HepG2 (cell line): Measurements from ENCODE around the gene GPC6. TPM values are rescaled to one million over a fixed set of nuclear protein-coding genes. Genes with fewer than 3 reads are reported as not detected.

Source experiments
- ATAC-seq: fragments of 200-7000 bp; cut with Tn5 transposase; 3 replicates; pipeline ENCODE4 v1.9.1; 2020; ENCODE audit warnings: mild to moderate bottlenecking, moderate library complexity
- BruUV-seq: library from RNA; stranded (reverse); fragments of 400-500 nt; replicated peaks from 2 replicates; lab custom pipeline; 2021; lab: Mats Ljungman, UMichigan
- CTCF ChIA-PET: fragments of 300-600 bp; formaldehyde crosslinking; extraction: SDS; loops from one replicate; lab custom pipeline; 2021; ENCODE audit warnings: low total read pairs, inconsistent platforms, low intra/inter-chr PET ratio; lab: Yijun Ruan, JAX
- POLR2A ChIA-PET: fragments of 350-600 bp; sonication (Branson Sonifier 250); formaldehyde crosslinking; loops from one replicate; lab custom pipeline; 2020; ENCODE audit warnings: antibody characterized with exemption, inconsistent platforms; lab: Yijun Ruan, JAX
- DNase-seq: peaks from one replicate; pipeline ENCODE4 v3.0.0-alpha.2; 2015; ENCODE audit warnings: low spot score
- FAIRE-seq: peaks from 3 replicates; lab custom pipeline; 2011; peaks lifted over from hg19 to GRCh38; lab: Jason Lieb, UNC
- H2AFZ ChIP-seq: one replicate; pipeline ENCODE4 v1.6.1; 2011; ENCODE audit warnings: low read length, inconsistent platforms
- H3K27ac ChIP-seq: fragments of 300-600 bp; 3 replicates; pipeline ENCODE4 v1.8.0; 2011; ENCODE audit warnings: mixed run types, mild to moderate bottlenecking, mixed read lengths, low read length, inconsistent platforms; ENCODE audit not compliant: insufficient read depth; ENCODE audit errors: extremely low read length
- H3K27me3 ChIP-seq, 2 experiments: fragments of 200-600 bp in 1 of 2; 2 replicates in 1 of 2; 3 replicates in 1 of 2; pipeline versions ENCODE4 v1.6.0 to v1.8.0; 2011; ENCODE audit warnings: low read length in 2 of 2, mild to moderate bottlenecking in 2 of 2, moderate library complexity in 2 of 2, inconsistent platforms in 1 of 2; ENCODE audit not compliant: insufficient read depth in 2 of 2, control insufficient read depth in 1 of 2
- H3K36me3 ChIP-seq, 2 experiments: fragments of 200-600 bp in 1 of 2; replicated peaks in 1 of 2; 2 replicates in 1 of 2; 3 replicates in 1 of 2; pipeline versions ENCODE4 v1.5.1 to v1.8.0; 2011; ENCODE audit warnings: low read length in 2 of 2, inconsistent platforms in 1 of 2; ENCODE audit not compliant: insufficient read depth in 2 of 2, control insufficient read depth in 1 of 2
- H3K4me1 ChIP-seq: 2 replicates; pipeline ENCODE4 v1.5.1; 2012; ENCODE audit warnings: low read length, inconsistent platforms; ENCODE audit not compliant: insufficient read depth
- H3K4me2 ChIP-seq: 2 replicates; pipeline ENCODE4 v1.6.0; 2011; ENCODE audit warnings: low read depth, low read length, inconsistent platforms
- H3K4me3 ChIP-seq, 3 experiments: fragments of 200-600 bp in 1 of 3; sonication (generic), shearing (Covaris generic) in 1 of 3; replicated peaks in 1 of 3; 2 replicates each; pipeline ENCODE4 v1.5.1; 2011 to 2016; ENCODE audit warnings: low read length in 3 of 3, inconsistent platforms in 2 of 3, low read depth in 2 of 3, mild to moderate bottlenecking in 2 of 3, control low read depth in 1 of 3, mixed read lengths in 1 of 3; ENCODE audit not compliant: insufficient read depth in 1 of 3
- H3K79me2 ChIP-seq: one replicate; pipeline ENCODE4 v1.6.1; 2011; ENCODE audit warnings: low read length, inconsistent platforms; ENCODE audit not compliant: insufficient read depth
- H3K9ac ChIP-seq: 2 replicates; pipeline ENCODE4 v1.6.0; 2011; ENCODE audit warnings: mild to moderate bottlenecking, low read depth, low read length, inconsistent platforms; ENCODE audit not compliant: insufficient read depth
- H3K9me3 ChIP-seq: 2 replicates; pipeline ENCODE4 v1.5.1; 2012; ENCODE audit warnings: mild to moderate bottlenecking, low read length
- H4K20me1 ChIP-seq: 2 replicates; pipeline ENCODE4 v1.6.0; 2011; ENCODE audit warnings: inconsistent platforms, mild to moderate bottlenecking, low read length, moderate library complexity; ENCODE audit not compliant: insufficient read depth
- STAG1 ChIP-seq: sonication (generic); formaldehyde crosslinking; IDR thresholded peaks from 2 replicates; pipeline ENCODE4 v1.4.0; 2020; ENCODE audit warnings: missing genetic modification reagents
- ZFP62 ChIP-seq: sonication (generic); formaldehyde crosslinking; IDR thresholded peaks from 2 replicates; pipeline ENCODE4 v1.4.0; 2020; ENCODE audit warnings: missing genetic modification reagents
- WGBS: methylation state at CpG from one replicate; pipeline ENCODE4 v1.1.6; 2017; ENCODE audit warnings: low lambda C conversion rate; 5-methylcytosine and 5-hydroxymethylcytosine counted together
- in situ Hi-C: cut with HindIII; loops from 2 replicates; pipeline ENCODE4 v1.10.0; 2017; ENCODE audit warnings: low pct_unique_long_range_greater_than_20kb; ENCODE audit not compliant: extremely low pct_ligation_motif_present
- intact Hi-C: fragments of 100-400 bp; cut with micrococcal nuclease; formaldehyde crosslinking; loops from one replicate; pipeline ENCODE4 v1.10.0; 2022; ENCODE audit not compliant: unreplicated experiment
- polyA plus RNA-seq, 8 experiments: library from polyadenylated mRNA; depleted of rRNA in 3 of 8; stranded (reverse) in 7 of 8; unstranded in 1 of 8; fragments of >200 nt; fragmentation: Illumina TruSeq in 4 of 8; extraction: Trizol in 4 of 8; gene quantifications; 2 replicates each; pipeline versions ENCODE4 v1.2.1 to v1.2.3, GENCODE V29; 2011 to 2016; ENCODE audit warnings: low read depth in 4 of 8, missing spikeins in 1 of 8, mixed read lengths in 1 of 8; ENCODE audit not compliant: insufficient read depth in 1 of 8
- total RNA-seq, 5 experiments: library from RNA; depleted of rRNA; stranded (reverse); fragments of >200 nt; fragmentation: Illumina TruSeq; extraction: Trizol; gene quantifications; 2 replicates each; pipeline ENCODE4 v1.2.3, GENCODE V29; 2016; ENCODE audit warnings: low read depth in 1 of 5
- TF ChIP-seq, protein P1 (sequence below): sonication (generic); formaldehyde crosslinking; IDR thresholded peaks from 2 replicates; pipeline ENCODE4 v1.5.0; 2020; ENCODE audit warnings: mild to moderate bottlenecking, missing genetic modification reagents, borderline replicate concordance

Gene GPC6
- total and polyA plus RNA-seq, 2 of the 13 experiments (the other 11 are each of a cell fraction or from before 2014, with no cell fraction given), result 24.5 to 33.9 TPM

DNA sequence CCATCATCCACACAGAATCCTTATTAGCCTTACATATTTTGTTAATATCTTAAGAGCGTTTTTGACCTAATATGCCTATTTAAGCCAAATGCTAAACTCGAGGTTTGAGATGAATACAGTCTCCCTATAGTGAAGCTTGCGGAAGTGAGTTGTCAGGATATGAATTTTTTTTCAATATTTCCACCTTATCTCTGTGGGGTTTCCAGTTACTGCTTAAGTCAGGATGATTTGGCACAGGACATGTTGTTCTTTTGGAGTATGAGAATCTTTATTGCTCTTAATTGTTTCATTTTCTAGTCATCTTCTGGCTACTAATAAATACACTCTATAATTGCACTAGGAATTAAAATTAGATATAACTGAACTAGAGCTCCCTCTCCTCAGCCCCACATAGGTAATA lies 44.2 kb upstream of the GPC6 start (continued):
- TF ChIP-seq, protein P1, sequence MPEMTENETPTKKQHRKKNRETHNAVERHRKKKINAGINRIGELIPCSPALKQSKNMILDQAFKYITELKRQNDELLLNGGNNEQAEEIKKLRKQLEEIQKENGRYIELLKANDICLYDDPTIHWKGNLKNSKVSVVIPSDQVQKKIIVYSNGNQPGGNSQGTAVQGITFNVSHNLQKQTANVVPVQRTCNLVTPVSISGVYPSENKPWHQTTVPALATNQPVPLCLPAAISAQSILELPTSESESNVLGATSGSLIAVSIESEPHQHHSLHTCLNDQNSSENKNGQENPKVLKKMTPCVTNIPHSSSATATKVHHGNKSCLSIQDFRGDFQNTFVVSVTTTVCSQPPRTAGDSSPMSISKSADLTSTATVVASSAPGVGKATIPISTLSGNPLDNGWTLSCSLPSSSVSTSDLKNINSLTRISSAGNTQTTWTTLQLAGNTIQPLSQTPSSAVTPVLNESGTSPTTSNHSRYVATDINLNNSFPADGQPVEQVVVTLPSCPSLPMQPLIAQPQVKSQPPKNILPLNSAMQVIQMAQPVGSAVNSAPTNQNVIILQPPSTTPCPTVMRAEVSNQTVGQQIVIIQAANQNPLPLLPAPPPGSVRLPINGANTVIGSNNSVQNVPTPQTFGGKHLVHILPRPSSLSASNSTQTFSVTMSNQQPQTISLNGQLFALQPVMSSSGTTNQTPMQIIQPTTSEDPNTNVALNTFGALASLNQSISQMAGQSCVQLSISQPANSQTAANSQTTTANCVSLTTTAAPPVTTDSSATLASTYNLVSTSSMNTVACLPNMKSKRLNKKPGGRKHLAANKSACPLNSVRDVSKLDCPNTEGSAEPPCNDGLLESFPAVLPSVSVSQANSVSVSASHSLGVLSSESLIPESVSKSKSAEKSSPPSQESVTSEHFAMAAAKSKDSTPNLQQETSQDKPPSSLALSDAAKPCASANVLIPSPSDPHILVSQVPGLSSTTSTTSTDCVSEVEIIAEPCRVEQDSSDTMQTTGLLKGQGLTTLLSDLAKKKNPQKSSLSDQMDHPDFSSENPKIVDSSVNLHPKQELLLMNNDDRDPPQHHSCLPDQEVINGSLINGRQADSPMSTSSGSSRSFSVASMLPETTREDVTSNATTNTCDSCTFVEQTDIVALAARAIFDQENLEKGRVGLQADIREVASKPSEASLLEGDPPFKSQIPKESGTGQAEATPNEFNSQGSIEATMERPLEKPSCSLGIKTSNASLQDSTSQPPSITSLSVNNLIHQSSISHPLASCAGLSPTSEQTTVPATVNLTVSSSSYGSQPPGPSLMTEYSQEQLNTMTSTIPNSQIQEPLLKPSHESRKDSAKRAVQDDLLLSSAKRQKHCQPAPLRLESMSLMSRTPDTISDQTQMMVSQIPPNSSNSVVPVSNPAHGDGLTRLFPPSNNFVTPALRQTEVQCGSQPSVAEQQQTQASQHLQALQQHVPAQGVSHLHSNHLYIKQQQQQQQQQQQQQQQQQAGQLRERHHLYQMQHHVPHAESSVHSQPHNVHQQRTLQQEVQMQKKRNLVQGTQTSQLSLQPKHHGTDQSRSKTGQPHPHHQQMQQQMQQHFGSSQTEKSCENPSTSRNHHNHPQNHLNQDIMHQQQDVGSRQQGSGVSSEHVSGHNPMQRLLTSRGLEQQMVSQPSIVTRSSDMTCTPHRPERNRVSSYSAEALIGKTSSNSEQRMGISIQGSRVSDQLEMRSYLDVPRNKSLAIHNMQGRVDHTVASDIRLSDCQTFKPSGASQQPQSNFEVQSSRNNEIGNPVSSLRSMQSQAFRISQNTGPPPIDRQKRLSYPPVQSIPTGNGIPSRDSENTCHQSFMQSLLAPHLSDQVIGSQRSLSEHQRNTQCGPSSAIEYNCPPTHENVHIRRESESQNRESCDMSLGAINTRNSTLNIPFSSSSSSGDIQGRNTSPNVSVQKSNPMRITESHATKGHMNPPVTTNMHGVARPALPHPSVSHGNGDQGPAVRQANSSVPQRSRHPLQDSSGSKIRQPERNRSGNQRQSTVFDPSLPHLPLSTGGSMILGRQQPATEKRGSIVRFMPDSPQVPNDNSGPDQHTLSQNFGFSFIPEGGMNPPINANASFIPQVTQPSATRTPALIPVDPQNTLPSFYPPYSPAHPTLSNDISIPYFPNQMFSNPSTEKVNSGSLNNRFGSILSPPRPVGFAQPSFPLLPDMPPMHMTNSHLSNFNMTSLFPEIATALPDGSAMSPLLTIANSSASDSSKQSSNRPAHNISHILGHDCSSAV, result no peak

GRCh38 chr13:93183302-93183701 lies 43.3 kb upstream of the GPC6 start:
- FAIRE-seq (no peak), ATAC-seq (peak; percentile 69), DNase-seq (no peak)
- Histone ChIP-seq H3K4me1 (no peaks in the 10 kb centered on the region), H3K4me3 (no peak overlapping the region), H3K36me3 (no peaks in the 10 kb centered on the region), H4K20me1 (no peaks in the 10 kb centered on the region), H3K9ac (no peak overlapping the region), H2AFZ (no peak overlapping the region), H3K4me2 (no peak overlapping the region), H3K9me3 (no peaks in the 10 kb centered on the region), H3K79me2 (no peaks in the 10 kb centered on the region), H3K27me3 (no peaks in the 10 kb centered on the region; a peak in 2 of 5 replicates), H3K27ac (no peak overlapping the region)
- intact Hi-C loops (no loop called here), in situ Hi-C loops (no loop called here)
- WGBS, result 0% methylated on average over 1 of the region's 1 CpG
- no TSS peak for BruUV-seq
- ChIA-PET POLR2A (no interaction called here), CTCF (no interaction called here)
- TF ChIP-seq ZFP62 (CRISPR knock-in tag) (no peak), STAG1 (peak; percentile 42)
